Left lung (tissue), 10 donors: ENCODE results near the gene KSR1. TPM values are rescaled to one million over a fixed set of nuclear protein-coding genes. Genes with fewer than 3 reads are reported as not detected.

Experiments
- ATAC-seq: fragments of 200-7000 bp; cut with Tn5 transposase; one replicate; pipeline ENCODE4 v1.9.1; 2020; ENCODE audit warnings: moderate library complexity
- DNase-seq, 4 donors: peaks; one replicate each; pipeline ENCODE4 v3.0.0-alpha.2; 2013 to 2020
- H3K27ac ChIP-seq, 2 donors: fragments of 200-600 bp; sonication (generic) in 1 of 2; one replicate each; pipeline versions ENCODE4 v1.5.0 to v1.8.0; 2020 to 2021
- H3K27me3 ChIP-seq, 2 donors: fragments of 200-600 bp; sonication (generic) in 1 of 2; one replicate each; pipeline versions ENCODE4 v1.5.0 to v1.8.0; 2020 to 2021
- H3K36me3 ChIP-seq, 2 donors: fragments of 200-600 bp; sonication (generic) in 1 of 2; one replicate each; pipeline versions ENCODE4 v1.5.0 to v1.8.0; 2020 to 2021
- H3K4me1 ChIP-seq, 2 donors: fragments of 200-600 bp; one replicate each; pipeline ENCODE4 v1.8.0; 2021
- H3K4me3 ChIP-seq, 2 donors: fragments of 200-600 bp; sonication (generic) in 1 of 2; one replicate each; pipeline versions ENCODE4 v1.5.0 to v1.8.0; 2020 to 2021; ENCODE audit warnings: mild to moderate bottlenecking in 1 of 2
- H3K9me3 ChIP-seq, 2 donors: fragments of 200-600 bp; sonication (generic) in 1 of 2; one replicate each; pipeline versions ENCODE4 v1.5.0 to v1.8.0; 2020 to 2021
- intact Hi-C, 2 donors: fragments of 100-400 bp; cut with DNase I; formaldehyde crosslinking; loops; one replicate each; pipeline versions ENCODE4 v1.11.2 to v1.14.2; 2022
- polyA plus RNA-seq, 6 donors: library from polyadenylated mRNA; unstranded; fragments of 120-200 nt; gene quantifications; one replicate each; pipeline ENCODE4 v1.2.1, GENCODE V29; 2013; ENCODE audit not compliant: insufficient read length in 6 of 6
- total RNA-seq, 2 donors: library from RNA; stranded (reverse); fragmentation: NEBNext Ultra II Directional; extraction: Animal tissue kit (Norgen Biotek cat#: 25700); gene quantifications; one replicate each; pipeline ENCODE4 v1.2.1, GENCODE V29; 2021
- TF ChIP-seq, protein P1 (sequence below), 2 donors: fragments of 200-600 bp; sonication (generic) in 1 of 2; IDR thresholded peaks; one replicate each; pipeline versions ENCODE4 v1.5.0 to v1.8.0; 2021; ENCODE audit warnings: antibody characterized with exemption in 2 of 2
- donor health status: DM: no; HTN: yes; CAD: no.
- donor health status: DM: no; HTN: no; CAD: no.

The KSR1 gene
- total and polyA plus RNA-seq, 8 donors, result 35.0 to 70.0 (median 62.5) TPM

DNA sequence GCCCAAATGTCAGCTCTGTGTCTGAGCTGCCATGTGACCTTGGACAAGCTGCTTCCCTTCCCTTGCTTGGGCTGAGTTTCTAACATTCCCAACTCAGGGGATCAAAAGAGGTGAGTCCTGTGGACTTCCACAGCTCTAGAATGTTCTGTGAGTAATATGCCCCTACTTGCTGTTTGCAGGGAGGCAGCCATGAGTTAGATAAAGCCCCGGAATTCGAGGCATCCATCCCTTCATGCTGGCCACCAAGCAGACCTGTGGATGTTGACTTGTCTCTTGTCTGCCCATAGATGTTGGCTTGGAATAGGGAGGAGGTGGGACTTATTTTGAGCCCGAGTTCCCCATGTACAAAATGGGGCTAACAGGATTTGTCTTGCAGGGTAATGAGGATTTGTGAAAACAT lies 36.2 kb downstream of the KSR1 start:
- H3K36me3 ChIP-seq, result no peaks in the 10 kb centered on the region
- TF ChIP-seq, protein P1, sequence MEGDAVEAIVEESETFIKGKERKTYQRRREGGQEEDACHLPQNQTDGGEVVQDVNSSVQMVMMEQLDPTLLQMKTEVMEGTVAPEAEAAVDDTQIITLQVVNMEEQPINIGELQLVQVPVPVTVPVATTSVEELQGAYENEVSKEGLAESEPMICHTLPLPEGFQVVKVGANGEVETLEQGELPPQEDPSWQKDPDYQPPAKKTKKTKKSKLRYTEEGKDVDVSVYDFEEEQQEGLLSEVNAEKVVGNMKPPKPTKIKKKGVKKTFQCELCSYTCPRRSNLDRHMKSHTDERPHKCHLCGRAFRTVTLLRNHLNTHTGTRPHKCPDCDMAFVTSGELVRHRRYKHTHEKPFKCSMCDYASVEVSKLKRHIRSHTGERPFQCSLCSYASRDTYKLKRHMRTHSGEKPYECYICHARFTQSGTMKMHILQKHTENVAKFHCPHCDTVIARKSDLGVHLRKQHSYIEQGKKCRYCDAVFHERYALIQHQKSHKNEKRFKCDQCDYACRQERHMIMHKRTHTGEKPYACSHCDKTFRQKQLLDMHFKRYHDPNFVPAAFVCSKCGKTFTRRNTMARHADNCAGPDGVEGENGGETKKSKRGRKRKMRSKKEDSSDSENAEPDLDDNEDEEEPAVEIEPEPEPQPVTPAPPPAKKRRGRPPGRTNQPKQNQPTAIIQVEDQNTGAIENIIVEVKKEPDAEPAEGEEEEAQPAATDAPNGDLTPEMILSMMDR (IDR thresholded peaks at IDR 0.05), result no peak
- no peaks in the 10 kb centered on the region for H3K27me3 ChIP-seq
- intact Hi-C loops, result no loop called here
- H3K4me1 ChIP-seq, result peaks cover 39 to 68% of the 10 kb centered on the region in 2 donors
- H3K4me3 ChIP-seq, result no peak overlapping the region
- H3K27ac ChIP-seq, result no peak overlapping the region
- no peak for ATAC-seq
- H3K9me3 ChIP-seq, result no peaks in the 10 kb centered on the region
- DNase-seq, result no peak

DNA sequence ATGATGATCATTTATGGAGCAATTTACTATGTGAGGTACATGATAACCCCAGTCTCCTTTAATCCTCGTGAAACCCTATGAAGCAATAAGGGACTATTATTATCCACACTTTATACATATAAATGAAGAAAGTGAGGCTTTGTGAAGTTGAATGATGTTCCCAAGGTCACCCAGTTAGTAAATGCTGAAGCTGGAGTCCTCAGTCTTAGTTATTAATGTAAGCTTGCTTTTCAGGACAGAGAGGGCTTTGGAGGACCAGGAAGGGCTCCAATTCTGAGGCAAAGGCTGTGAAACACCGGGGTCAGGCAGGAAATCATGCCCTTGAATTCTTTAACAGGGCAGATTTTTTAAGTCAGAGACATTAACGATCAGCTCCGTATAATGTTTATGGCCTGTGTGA lies 36.8 kb downstream of the KSR1 start:
- intact Hi-C loops, result no loop called here
- ATAC-seq, result no peak
- H3K4me1 ChIP-seq, result peaks cover 39 to 62% of the 10 kb centered on the region in 2 donors
- no peaks in the 10 kb centered on the region for H3K9me3 ChIP-seq
- no peak for DNase-seq
- no peaks in the 10 kb centered on the region for H3K27me3 ChIP-seq
- H3K4me3 ChIP-seq, result no peak overlapping the region
- H3K36me3 ChIP-seq, result no peaks in the 10 kb centered on the region
- no peak overlapping the region for H3K27ac ChIP-seq
- TF ChIP-seq, protein P1 (IDR thresholded peaks at IDR 0.05), result no peak

DNA sequence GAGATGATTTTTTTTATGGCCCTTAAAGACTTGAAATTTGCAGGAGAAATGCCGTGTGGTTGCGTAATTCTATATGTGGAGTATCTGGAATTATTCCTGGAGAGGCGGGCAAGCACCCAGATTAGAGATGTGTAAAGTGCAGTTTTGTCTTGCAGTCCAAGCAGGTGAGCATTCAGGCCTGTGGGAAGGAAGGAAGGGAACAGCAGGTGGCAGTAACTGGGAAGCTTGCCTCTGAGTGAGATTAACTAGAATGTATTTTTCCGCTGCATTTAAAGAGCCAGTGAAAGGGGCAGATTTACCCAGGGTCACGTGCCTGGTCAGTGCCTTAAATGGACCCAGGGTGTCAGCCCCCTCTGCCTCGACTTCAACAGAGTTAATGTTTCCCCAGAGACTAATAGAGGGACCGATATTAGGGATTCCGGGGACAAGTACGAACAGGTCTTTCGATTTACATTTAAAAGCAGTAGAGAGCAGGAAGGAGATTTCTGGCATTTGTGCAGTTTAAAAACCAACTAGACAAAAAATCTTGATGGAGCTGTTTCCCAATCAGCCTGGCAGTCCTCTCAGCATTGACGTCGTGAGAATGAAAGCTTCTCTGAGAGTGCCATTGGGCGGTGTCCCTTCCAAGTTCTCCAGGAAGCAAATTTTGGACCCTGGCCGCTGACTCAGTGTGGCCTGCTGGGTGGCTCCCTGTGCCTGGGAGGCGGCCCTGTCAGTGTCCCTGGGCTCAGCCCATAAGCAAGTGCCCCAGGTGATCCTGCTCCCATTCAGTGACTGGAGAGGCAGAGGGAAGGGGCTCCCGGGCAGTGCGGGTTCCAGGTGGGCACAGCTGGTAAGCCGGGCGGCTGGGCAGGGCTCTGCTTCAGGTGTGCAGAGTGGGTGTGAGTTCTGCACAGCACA lies 38.2 kb downstream of the KSR1 start:
- intact Hi-C loops, result no loop called here
- Histone ChIP-seq H3K4me1 (peaks cover 30 to 59% of the 10 kb centered on the region in 2 donors), H3K27me3 (no peaks in the 10 kb centered on the region), H3K36me3 (no peaks in the 10 kb centered on the region), H3K4me3 (no peak overlapping the region), H3K9me3 (no peaks in the 10 kb centered on the region), H3K27ac (peak overlapping the region; percentile 72 to 75)
- DNase-seq (peak; percentile 44 to 85 (median 82)), ATAC-seq (peak; percentile 90)
- TF ChIP-seq, protein P1 (IDR thresholded peaks at IDR 0.05), result peak in 1 of 2 donors; percentile 24

DNA sequence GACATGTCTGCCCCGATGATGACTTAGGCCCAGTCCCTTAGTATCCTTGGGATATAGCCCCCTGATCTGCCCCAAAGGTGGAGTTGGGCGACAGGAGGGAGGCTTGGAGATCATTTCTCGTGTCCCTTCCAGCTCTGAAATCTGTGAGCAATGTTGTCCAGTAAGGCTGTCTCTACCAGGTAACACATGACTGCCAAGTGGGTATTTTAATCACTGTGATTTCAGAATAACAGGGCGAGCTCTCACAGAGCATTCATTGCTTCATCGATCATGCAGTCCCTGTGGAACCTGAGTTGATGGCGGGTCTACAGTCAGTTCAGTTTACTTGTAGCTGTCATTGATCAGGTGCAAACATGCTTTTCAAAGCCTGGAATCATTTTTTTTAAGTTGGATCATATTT lies 39.2 kb downstream of the KSR1 start:
- H3K27ac ChIP-seq, result peak overlapping the region in 1 of 2 donors; percentile 72
- peaks cover 24 to 51% of the 10 kb centered on the region in 2 donors for H3K4me1 ChIP-seq
- TF ChIP-seq, protein P1 (IDR thresholded peaks at IDR 0.05), result no peak
- H3K27me3 ChIP-seq, result no peaks in the 10 kb centered on the region
- no peaks in the 10 kb centered on the region for H3K9me3 ChIP-seq
- no peak overlapping the region for H3K4me3 ChIP-seq
- intact Hi-C loops, result no loop called here
- ATAC-seq (no peak), DNase-seq (no peak)
- H3K36me3 ChIP-seq, result no peaks in the 10 kb centered on the region

DNA sequence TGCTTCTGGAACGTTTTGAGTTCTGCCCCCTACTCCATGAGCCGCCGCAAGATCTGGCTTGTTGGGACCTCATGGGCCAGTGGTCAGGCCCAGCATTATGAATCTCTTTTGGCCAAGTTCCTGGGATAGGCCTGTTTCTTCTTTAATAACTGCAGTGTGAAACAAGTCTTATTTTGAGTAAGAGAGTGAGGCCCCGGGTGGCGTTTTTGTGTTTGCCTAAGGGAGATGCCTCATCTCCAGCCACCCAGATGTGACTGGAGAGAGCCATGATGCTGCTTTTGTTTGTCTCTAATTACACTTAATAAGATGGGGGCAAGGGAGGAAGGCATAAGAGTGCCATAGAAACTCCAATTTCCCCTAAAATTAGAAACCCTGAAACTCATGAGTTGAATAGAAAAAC lies 39.8 kb downstream of the KSR1 start:
- DNase-seq (no peak), ATAC-seq (no peak)
- intact Hi-C loops, result no loop called here
- Histone ChIP-seq H3K27ac (no peak overlapping the region), H3K27me3 (no peaks in the 10 kb centered on the region), H3K4me3 (no peak overlapping the region), H3K4me1 (peaks cover 24 to 48% of the 10 kb centered on the region in 2 donors), H3K9me3 (no peaks in the 10 kb centered on the region), H3K36me3 (no peaks in the 10 kb centered on the region)
- TF ChIP-seq, protein P1 (IDR thresholded peaks at IDR 0.05), result no peak
